Adrenal gland (tissue), 5 donors: ENCODE data around the gene PATL2.

ENCODE experiments used
- CTCF ChIP-seq, 6 experiments: fragments of 450-650 bp in 4 of 6; fragments of 200-600 bp in 2 of 6; sonication (generic) in 1 of 6; IDR thresholded peaks; 1 replicate in 5 of 6; 2 replicates in 1 of 6; pipeline versions ENCODE4 v1.5.1 to v1.8.0; 2016 to 2021; ENCODE audit warnings: antibody characterized with exemption in 6 of 6, mild to moderate bottlenecking in 2 of 6, moderate library complexity in 1 of 6
- POLR2A ChIP-seq, 2 donors: fragments of 450-650 bp; IDR thresholded peaks; one replicate each; pipeline ENCODE4 v1.6.1; 2017; ENCODE audit warnings: antibody characterized with exemption in 2 of 2, mild to moderate bottlenecking in 2 of 2, moderate library complexity in 1 of 2
- donor health status: DM: no; HTN: no; CAD: no.

- TF ChIP-seq CTCF (IDR thresholded peaks at IDR 0.05) (no peak), POLR2A (IDR thresholded peaks at IDR 0.05) (no peak)
Observed at GRCh38 chr15:44647637-44648036, 63.5 kb downstream of the PATL2 start.
